Lung microvascular endothelial cell (primary cell): ENCODE data around the gene ADCY9. TPM values are rescaled to one million over a fixed set of nuclear protein-coding genes. Genes with fewer than 3 reads are reported as not detected.

Experiments used
- DNase-seq, 2 donors: peaks; one replicate each; pipeline versions ENCODE4 v3.0.0 to v3.0.0-alpha.2; 2010; ENCODE audit warnings: low read depth in 2 of 2
- total RNA-seq: library from RNA; depleted of rRNA; stranded (reverse); fragments of >200 nt; gene quantifications from 2 replicates; pipeline ENCODE4 v1.2.1, GENCODE V29; 2014

The ADCY9 gene
- total RNA-seq, 1 donor from 2014 or later, result 18.1 TPM

DNA sequence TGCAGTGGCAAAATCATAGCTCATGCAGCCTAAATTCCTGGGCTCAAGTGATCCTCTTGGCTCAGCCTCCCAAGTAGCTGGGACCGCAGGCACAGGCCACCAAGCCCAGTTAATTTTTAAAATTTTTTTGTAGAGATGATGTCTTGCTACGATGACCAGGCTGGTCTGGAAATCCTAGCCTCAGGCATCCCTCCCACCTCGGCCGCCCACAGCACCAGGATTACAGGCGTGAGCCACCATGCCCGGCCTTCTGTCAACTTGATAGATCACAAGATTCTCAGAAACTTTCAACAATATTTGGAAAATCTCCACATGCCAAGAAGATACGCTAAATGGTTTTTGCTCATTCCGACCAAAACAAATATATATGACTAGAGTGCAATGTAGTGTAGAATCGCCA lies 111.0 kb downstream of the ADCY9 start:
- no peak for DNase-seq

DNA sequence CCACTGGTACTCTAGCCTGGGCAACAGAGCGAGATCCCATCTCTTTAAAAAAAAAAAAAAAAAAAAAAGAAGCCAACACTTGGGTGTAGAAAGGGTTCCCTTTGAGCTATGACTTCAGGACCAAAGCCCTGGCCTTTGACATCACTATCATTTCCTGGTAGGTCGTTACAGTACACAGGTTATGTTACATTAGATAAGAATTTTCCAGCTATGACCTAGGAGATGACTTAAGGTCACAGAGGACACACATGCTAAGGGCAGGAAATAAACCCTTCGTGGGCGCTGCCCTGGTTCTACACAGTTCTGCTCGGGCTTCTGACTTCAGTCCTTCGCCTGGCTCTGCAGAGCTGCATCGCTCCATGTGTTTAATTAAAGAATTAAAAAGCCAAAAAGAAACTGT lies 112.0 kb downstream of the ADCY9 start:
- no peak for DNase-seq

- DNase-seq, result no peak
These were observed 112.7 kb downstream of the ADCY9 start for GRCh38 chr16:4003576-4003975.

DNA sequence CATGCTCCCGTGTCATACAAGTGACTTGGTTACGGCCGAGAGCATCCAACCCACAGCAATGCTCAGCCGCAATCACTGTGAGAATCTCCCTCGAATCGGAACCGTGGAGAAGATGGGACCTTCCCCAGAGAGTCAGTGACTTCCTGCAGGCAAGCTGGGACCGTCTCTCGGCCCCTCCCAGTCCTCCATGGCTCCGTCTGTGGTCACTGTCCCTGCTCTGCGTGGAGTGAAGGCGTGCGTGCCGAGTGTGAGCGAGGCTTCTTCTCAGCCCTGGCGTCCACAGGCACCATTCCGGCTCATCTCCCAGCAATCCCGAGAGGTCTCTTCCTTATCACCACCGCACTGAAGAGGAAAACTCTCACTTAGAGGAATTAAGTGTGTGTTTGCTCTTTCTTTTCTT lies 113.1 kb downstream of the ADCY9 start:
- DNase-seq, result no peak

- DNase-seq, result no peak
These were observed 114.1 kb downstream of the ADCY9 start for GRCh38 chr16:4002121-4002520.

GRCh38 chr16:3999479-4000325 lies 116.5 kb downstream of the ADCY9 start:
- no peak for DNase-seq

- DNase-seq, result no peak
These were observed 117.3 kb downstream of the ADCY9 start for GRCh38 chr16:3998793-3999478.

GRCh38 chr16:3997231-3997841 lies 118.9 kb downstream of the ADCY9 start:
- no peak for DNase-seq

GRCh38 chr16:3995001-3995400 lies 121.2 kb downstream of the ADCY9 start:
- no peak for DNase-seq

DNA sequence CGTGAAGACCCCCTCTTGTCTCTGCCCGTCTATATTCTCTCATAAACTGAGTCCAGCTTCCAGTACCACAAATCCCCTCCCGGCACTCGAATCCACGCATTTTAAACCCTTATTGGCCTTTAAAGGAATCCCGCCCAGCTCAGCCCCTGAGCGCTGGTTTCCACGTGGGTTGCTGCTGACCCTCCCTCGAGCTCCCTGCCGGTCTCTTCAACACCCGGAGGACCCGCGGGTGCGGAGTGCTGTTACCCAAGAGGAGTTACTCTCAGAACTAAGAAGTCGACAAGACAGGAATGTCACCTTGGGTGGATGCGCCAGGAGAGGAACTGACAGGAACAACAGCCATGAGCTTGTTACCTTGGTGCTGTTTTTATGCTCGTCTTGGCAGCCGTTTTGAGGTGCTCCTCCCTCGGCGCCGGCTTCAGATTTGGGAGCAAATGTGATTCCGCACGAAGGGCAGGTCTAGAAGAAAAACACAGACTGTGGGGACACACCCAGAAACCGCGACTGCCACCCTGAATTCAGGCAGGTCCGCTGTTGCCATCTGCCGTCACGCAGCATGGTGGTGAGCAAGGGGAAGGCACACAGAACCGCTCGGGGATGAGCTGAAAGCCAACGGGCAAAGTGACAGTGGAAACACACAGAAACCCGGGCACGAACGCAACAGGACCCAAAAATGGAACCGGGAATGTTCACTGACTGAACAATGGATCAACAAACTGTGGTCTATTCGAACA lies 123.0 kb downstream of the ADCY9 start:
- DNase-seq, result no peak

DNA sequence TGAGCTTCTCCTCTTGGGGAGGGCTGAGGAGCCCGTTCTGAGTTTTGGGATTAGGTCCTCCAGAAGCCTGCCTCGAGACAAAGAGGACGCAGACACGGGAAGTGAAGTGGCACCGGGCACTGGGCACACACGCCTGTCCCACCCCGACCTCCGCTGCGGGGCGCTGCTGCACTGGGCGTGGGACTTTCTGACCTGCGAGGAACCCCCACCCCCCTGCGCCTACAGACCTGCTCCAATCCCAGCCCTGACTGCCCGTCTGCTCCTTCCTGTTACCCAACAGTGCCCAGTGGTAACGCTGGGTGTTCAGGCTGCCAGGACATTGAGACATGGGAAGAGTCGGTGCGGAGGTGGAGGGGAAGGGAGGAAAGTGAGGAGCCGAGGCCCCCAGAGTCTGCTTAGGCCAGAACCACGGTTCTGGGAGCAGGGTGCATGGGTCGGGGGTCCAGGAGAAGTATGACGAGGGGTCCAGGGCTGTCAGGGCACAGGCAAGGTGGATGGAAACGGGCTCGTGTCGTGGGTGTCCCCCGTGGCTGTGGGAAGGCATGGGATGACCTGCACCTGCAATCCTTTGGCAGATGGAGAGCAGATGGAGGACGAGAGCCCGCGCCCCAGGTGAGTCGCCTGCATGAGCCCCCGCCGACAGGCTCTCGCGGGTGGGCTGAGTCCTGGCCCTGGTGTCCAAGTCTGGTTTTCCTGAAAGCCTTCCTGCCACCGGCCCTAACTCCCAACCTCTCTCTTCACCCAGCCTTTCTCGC lies 123.8 kb downstream of the ADCY9 start:
- DNase-seq, result peak; percentile 41 to 63

- DNase-seq, result no peak
These were observed 127.4 kb downstream of the ADCY9 start for GRCh38 chr16:3988824-3989223.

GRCh38 chr16:3988011-3988410 lies 128.2 kb downstream of the ADCY9 start:
- no peak for DNase-seq

DNA sequence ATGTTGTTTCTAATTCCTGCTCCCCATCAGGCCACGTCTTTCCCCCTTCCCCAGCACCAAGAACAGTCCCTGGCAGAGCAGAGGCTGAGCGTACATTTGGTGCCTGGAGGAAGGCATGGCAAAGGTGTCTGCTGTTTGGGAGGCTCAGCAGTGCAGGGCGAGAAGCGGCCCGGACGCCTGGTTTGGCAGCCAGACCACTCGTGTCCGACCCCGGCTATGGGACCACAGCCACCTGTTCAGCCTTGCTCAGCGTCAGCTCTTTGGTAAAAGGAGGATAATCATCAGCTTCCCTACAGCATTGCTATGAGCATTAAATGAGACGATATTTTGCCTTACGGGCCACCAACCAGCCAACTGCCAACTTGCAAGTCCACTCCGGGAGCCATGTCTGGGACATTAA lies 129.0 kb downstream of the ADCY9 start:
- no peak for DNase-seq

- no peak for DNase-seq
These were observed 130.1 kb downstream of the ADCY9 start for GRCh38 chr16:3986235-3986544.

DNA sequence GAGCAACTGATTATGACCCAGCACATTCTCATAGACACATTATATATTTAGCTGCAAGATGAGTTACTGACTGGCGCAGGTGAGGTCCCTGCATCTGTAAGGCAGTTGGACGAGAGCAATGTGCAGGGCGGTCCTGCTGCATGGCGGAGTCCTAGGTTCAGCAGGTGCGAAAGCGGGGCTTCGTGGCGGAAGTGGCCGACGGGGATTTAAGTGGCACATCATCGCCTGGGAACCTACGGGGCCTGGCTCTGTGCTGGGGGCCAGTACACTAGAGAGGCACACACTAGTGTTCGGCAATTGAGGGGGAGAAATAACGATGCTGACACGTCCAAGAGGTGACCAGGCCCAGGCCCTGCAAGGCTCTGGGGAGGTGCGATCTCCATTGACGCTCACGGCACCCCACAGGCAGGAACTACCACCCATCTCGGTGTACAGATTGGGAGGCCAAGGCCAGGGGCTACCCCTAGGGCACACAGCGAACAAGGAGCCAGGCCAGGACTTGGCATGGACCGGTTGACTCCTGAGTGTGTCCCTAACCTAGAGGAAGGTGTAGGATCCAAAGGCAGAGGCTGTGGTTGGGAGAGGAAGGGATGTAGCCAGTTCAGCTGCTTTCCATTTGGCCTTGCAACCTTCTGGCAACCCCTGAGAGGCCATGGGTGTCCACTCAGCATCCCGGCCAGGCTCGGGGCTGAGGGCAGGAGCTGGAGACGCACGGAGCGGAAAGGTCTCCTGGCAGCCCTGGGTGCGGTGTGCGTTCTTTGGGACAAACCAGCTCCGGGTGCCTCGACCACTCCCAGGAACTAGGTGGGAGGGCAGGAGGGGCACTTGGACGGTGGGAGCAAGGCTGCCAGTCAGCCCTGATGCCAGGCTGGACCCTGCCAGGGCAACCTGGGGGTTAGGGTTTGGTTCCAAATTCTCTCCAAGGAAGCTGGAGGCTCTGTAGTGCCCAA lies 131.9 kb downstream of the ADCY9 start:
- DNase-seq, result no peak

GRCh38 chr16:3983081-3983520 lies 133.1 kb downstream of the ADCY9 start:
- peak; percentile 64 to 89 for DNase-seq

DNA sequence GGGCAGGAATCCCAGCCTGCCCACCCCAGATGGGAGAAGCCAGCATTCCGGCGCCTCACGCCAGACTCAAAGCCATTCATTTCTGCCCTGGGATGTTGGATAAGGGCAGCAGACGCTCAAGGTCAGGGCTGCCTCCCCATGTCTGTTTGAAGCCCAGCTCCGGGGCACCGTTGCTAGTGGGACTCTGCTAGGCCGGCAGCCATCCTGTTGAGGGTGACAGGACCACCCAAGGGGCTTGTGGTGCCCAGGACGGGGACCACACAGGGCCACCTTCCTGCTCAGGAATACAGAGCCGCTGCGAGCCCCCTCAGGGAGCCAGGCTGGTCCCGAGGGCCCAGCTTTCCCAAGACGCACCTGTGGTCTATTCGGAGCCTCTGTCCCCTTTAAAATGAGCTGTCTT lies 134.0 kb downstream of the ADCY9 start:
- DNase-seq, result no peak

- peak in 1 of 2 donors; percentile 33 for DNase-seq
These were observed 135.8 kb downstream of the ADCY9 start for GRCh38 chr16:3980253-3981111.
